ENCODE results near the gene GTPBP2. TPM values are rescaled to one million over a fixed set of nuclear protein-coding genes. Genes with fewer than 3 reads are reported as not detected.

The GTPBP2 gene
- total RNA-seq, 1 donor from 2014 or later, result 96.5 TPM

- Histone ChIP-seq H3K4me3 (ENCODE audit: low read depth, low read length) (no peak overlapping the region), H3K27me3 (ENCODE audit: control insufficient read depth, insufficient read depth, low read length) (no peaks in the 10 kb centered on the region), H3K36me3 (ENCODE audit: control insufficient read depth, insufficient read depth, low read length) (peaks cover 2% of the 10 kb centered on the region)
- TF ChIP-seq CTCF (IDR thresholded peaks at IDR 0.05; ENCODE audit: insufficient read depth, low read length, poor library complexity, severe bottlenecking), result no peak
- DNase-seq (ENCODE audit: low read depth), result no peak
Observed at GRCh38 chr6:43582911-43583310, 46.2 kb downstream of the GTPBP2 start.

- peak; percentile 32 for DNase-seq (ENCODE audit: low read depth)
- no peaks in the 10 kb centered on the region for H3K36me3 ChIP-seq (ENCODE audit: control insufficient read depth, insufficient read depth, low read length)
- no peaks in the 10 kb centered on the region for H3K27me3 ChIP-seq (ENCODE audit: control insufficient read depth, insufficient read depth, low read length)
- no peak for TF ChIP-seq CTCF (IDR thresholded peaks at IDR 0.05; ENCODE audit: insufficient read depth, low read length, poor library complexity, severe bottlenecking)
- H3K4me3 ChIP-seq (ENCODE audit: low read depth, low read length), result no peak overlapping the region
Observed at GRCh38 chr6:43579171-43579570, 49.9 kb downstream of the GTPBP2 start.

GRCh38 chr6:43578748-43579147 lies 50.3 kb downstream of the GTPBP2 start:
- TF ChIP-seq CTCF (IDR thresholded peaks at IDR 0.05; ENCODE audit: insufficient read depth, low read length, poor library complexity, severe bottlenecking), result no peak
- no peak for DNase-seq (ENCODE audit: low read depth)
- Histone ChIP-seq H3K27me3 (ENCODE audit: control insufficient read depth, insufficient read depth, low read length) (no peaks in the 10 kb centered on the region), H3K36me3 (ENCODE audit: control insufficient read depth, insufficient read depth, low read length) (no peaks in the 10 kb centered on the region), H3K4me3 (ENCODE audit: low read depth, low read length) (no peak overlapping the region)

GRCh38 chr6:43575772-43576551 lies 53.1 kb downstream of the GTPBP2 start, which contains the start of the genes POLH and XPO5:
POLH (plus strand) TSS chr6:43576185; CDS start chr6:43582320, 6,135 bp downstream.
XPO5 (minus strand) TSS chr6:43576038; CDS start chr6:43575864, 174 bp downstream.
- Histone ChIP-seq H3K4me3 (ENCODE audit: low read depth, low read length) (peak within 1 kb of the TSS; percentile 100), H3K27me3 (ENCODE audit: control insufficient read depth, insufficient read depth, low read length) (no peaks in the 10 kb centered on the region), H3K36me3 (ENCODE audit: control insufficient read depth, insufficient read depth, low read length) (peaks cover 1% of the 10 kb centered on the region)
- no peak for TF ChIP-seq CTCF (IDR thresholded peaks at IDR 0.05; ENCODE audit: insufficient read depth, low read length, poor library complexity, severe bottlenecking)
- peak; percentile 56 for DNase-seq (ENCODE audit: low read depth)

- no peak for DNase-seq (ENCODE audit: low read depth)
- Histone ChIP-seq H3K36me3 (ENCODE audit: control insufficient read depth, insufficient read depth, low read length) (peaks cover 1% of the 10 kb centered on the region), H3K4me3 (ENCODE audit: low read depth, low read length) (peak overlapping the region; percentile 100), H3K27me3 (ENCODE audit: control insufficient read depth, insufficient read depth, low read length) (no peaks in the 10 kb centered on the region)
- TF ChIP-seq CTCF (IDR thresholded peaks at IDR 0.05; ENCODE audit: insufficient read depth, low read length, poor library complexity, severe bottlenecking), result no peak
Observed at GRCh38 chr6:43575105-43575771, 53.8 kb downstream of the GTPBP2 start.
